RWPE1 (cell line): ENCODE results near the gene LGALS12.

ENCODE experiments used
- CTCF ChIA-PET: fragments of 350-600 bp; sonication (Branson Sonifier 250); formaldehyde crosslinking; extraction: SDS; loops from one replicate; lab custom pipeline; 2021; lab: Yijun Ruan, JAX
- POLR2A ChIA-PET: fragments of 400-600 bp; formaldehyde crosslinking; extraction: SDS; loops from one replicate; lab custom pipeline; 2020; ENCODE audit warnings: antibody characterized with exemption; ENCODE audit not compliant: low non-redundant PET; lab: Yijun Ruan, JAX
- DNase-seq: peaks from one replicate; pipeline ENCODE4 v3.0.0; 2012; ENCODE audit warnings: low spot score
- H3K27ac ChIP-seq: fragments of 450-650 bp; 2 replicates; pipeline ENCODE4 v1.5.1; 2017
- CTCF ChIP-seq: fragments of 450-650 bp; conservative IDR thresholded peaks from 2 replicates; pipeline ENCODE4 v1.5.1; 2017; ENCODE audit warnings: low read depth, mild to moderate bottlenecking

LGALS12 gene

GRCh38 chr11:63507511-63507910 is 1.6 kb downstream of the LGALS12 start:
- H3K27ac ChIP-seq = no peak overlapping the region
- CTCF ChIA-PET = interaction anchor here (1.1 kb wide), 1 partner anchor 14 kb away, joined by 3 read pairs; no protein-coding TSS in a partner anchor
- TF ChIP-seq CTCF = no peak
- POLR2A ChIA-PET = no interaction called here
- no peak for DNase-seq

GRCh38 chr11:63508009-63508408 is 2.1 kb downstream of the LGALS12 start:
- no peak overlapping the region for H3K27ac ChIP-seq
- POLR2A ChIA-PET = no interaction called here
- CTCF ChIA-PET = interaction anchor here (0.6 kb wide), 1 partner anchor 50 kb away, joined by 3 read pairs; no protein-coding TSS in a partner anchor
- TF ChIP-seq CTCF = no peak
- DNase-seq = no peak

- DNase-seq = no peak
- TF ChIP-seq CTCF = no peak
- CTCF ChIA-PET = interaction anchor here (0.6 kb wide), 1 partner anchor 50 kb away, joined by 3 read pairs; no protein-coding TSS in a partner anchor
- no peak overlapping the region for H3K27ac ChIP-seq
- POLR2A ChIA-PET = no interaction called here
Observed at GRCh38 chr11:63508745-63509144, 2.9 kb downstream of the LGALS12 start.

GRCh38 chr11:63510360-63511047 is 4.6 kb downstream of the LGALS12 start:
- no peak for TF ChIP-seq CTCF
- POLR2A ChIA-PET = no interaction called here

GRCh38 chr11:63511048-63511748 is 5.3 kb downstream of the LGALS12 start:
- H3K27ac ChIP-seq = no peak overlapping the region
- ChIA-PET POLR2A (no interaction called here), CTCF (interaction anchor here (1.2 kb wide), 1 partner anchor 227 kb away, joined by 3 read pairs; no protein-coding TSS in a partner anchor)
- TF ChIP-seq CTCF = no peak
- no peak for DNase-seq

More at GRCh38 chr11:63510360-63511047, 4.6 kb downstream of the LGALS12 start:
- DNase-seq = no peak
- no peak overlapping the region for H3K27ac ChIP-seq
- CTCF ChIA-PET = no interaction called here

- ChIA-PET POLR2A (no interaction called here), CTCF (interaction anchor here (0.7 kb wide), 1 partner anchor 123 kb away, joined by 3 read pairs; no protein-coding TSS in a partner anchor)
Observed at GRCh38 chr11:63512816-63513215, 6.9 kb downstream of the LGALS12 start.

More at GRCh38 chr11:63512816-63513215, 6.9 kb downstream of the LGALS12 start:
- TF ChIP-seq CTCF = no peak
- no peak for DNase-seq
- H3K27ac ChIP-seq = no peak overlapping the region
